Keratinocyte (primary cell): Measurements from ENCODE around the gene PRODH. TPM values are rescaled to one million over a fixed set of nuclear protein-coding genes. Genes with fewer than 3 reads are reported as not detected.

Experiments
- DNase-seq: peaks from one replicate; pipeline ENCODE4 v3.0.0-alpha.2; 2011; ENCODE audit warnings: low read depth, missing footprints, low spot score
- FAIRE-seq: peaks from 2 replicates; lab custom pipeline; 2011; peaks lifted over from hg19 to GRCh38; lab: Jason Lieb, UNC
- H2AFZ ChIP-seq: 2 replicates; pipeline ENCODE4 v1.6.0; 2012; ENCODE audit warnings: low read length, control low read depth, inconsistent platforms; ENCODE audit not compliant: control insufficient read depth
- H3K27ac ChIP-seq: 2 replicates; pipeline ENCODE4 v1.5.1; 2011; ENCODE audit warnings: low read length; ENCODE audit not compliant: control insufficient read depth, insufficient read depth
- H3K27me3 ChIP-seq: 3 replicates; pipeline ENCODE4 v1.6.0; 2011; ENCODE audit warnings: low read length; ENCODE audit not compliant: control insufficient read depth, insufficient read depth; ENCODE audit errors: extremely low read depth
- H3K36me3 ChIP-seq, 2 experiments: 2 replicates in 1 of 2; 3 replicates in 1 of 2; pipeline ENCODE4 v1.5.1; 2011; ENCODE audit warnings: low read length in 2 of 2, mild to moderate bottlenecking in 1 of 2; ENCODE audit not compliant: control insufficient read depth in 2 of 2, insufficient read depth in 2 of 2; ENCODE audit errors: extremely low read depth in 1 of 2
- H3K4me1 ChIP-seq: 3 replicates; pipeline ENCODE4 v1.5.1; 2011; ENCODE audit warnings: low read length; ENCODE audit not compliant: control insufficient read depth, insufficient read depth; ENCODE audit errors: extremely low read depth
- H3K4me2 ChIP-seq: 3 replicates; pipeline ENCODE4 v1.6.0; 2011; ENCODE audit warnings: low read depth, low read length; ENCODE audit not compliant: control insufficient read depth, insufficient read depth; ENCODE audit errors: extremely low read depth
- H3K4me3 ChIP-seq, 3 experiments: fragments of 200-600 bp in 1 of 3; sonication (generic) in 1 of 3; 2 replicates in 2 of 3; 3 replicates in 1 of 3; pipeline ENCODE4 v1.5.1; 2011 to 2016; ENCODE audit warnings: low read length in 3 of 3, mild to moderate bottlenecking in 3 of 3, control low read depth in 2 of 3, inconsistent platforms in 1 of 3, low read depth in 1 of 3, mixed read lengths in 1 of 3, mixed run types in 1 of 3, moderate library complexity in 1 of 3; ENCODE audit not compliant: control insufficient read depth in 2 of 3, insufficient read depth in 2 of 3; ENCODE audit errors: extremely low read depth in 1 of 3
- H3K79me2 ChIP-seq: 2 replicates; pipeline ENCODE4 v1.6.0; 2012; ENCODE audit warnings: low read length; ENCODE audit not compliant: control insufficient read depth, insufficient read depth
- H3K9ac ChIP-seq: 3 replicates; pipeline ENCODE4 v1.6.0; 2011; ENCODE audit warnings: low read length; ENCODE audit not compliant: control insufficient read depth, insufficient read depth; ENCODE audit errors: extremely low read depth
- H3K9me1 ChIP-seq: 3 replicates; pipeline ENCODE4 v1.6.0; 2011; ENCODE audit warnings: low read length; ENCODE audit not compliant: control insufficient read depth, insufficient read depth; ENCODE audit errors: extremely low read depth
- H3K9me3 ChIP-seq: 2 replicates; pipeline ENCODE4 v1.5.1; 2012; ENCODE audit warnings: low read depth, low read length; ENCODE audit not compliant: control insufficient read depth
- H4K20me1 ChIP-seq: 3 replicates; pipeline ENCODE4 v1.6.0; 2011; ENCODE audit warnings: low read length; ENCODE audit not compliant: control insufficient read depth, insufficient read depth; ENCODE audit errors: extremely low read depth
- CTCF ChIP-seq, 3 experiments: IDR thresholded peaks in 1 of 3; conservative IDR thresholded peaks in 1 of 3; optimal IDR thresholded peaks in 1 of 3; 2 replicates in 2 of 3; 3 replicates in 1 of 3; pipeline versions ENCODE3 to v1.5.1; 2011; ENCODE audit warnings: low read length in 3 of 3, mild to moderate bottlenecking in 3 of 3, moderate library complexity in 2 of 3, control low read depth in 1 of 3, inconsistent platforms in 1 of 3; ENCODE audit not compliant: insufficient read depth in 2 of 3; ENCODE audit errors: extremely low read depth in 1 of 3
- EZH2 ChIP-seq: IDR thresholded peaks from one replicate; pipeline ENCODE4 v1.6.1; 2012; ENCODE audit warnings: inconsistent platforms, mild to moderate bottlenecking, low read length, moderate library complexity
- dilution Hi-C: fragments of 300-500 bp; cut with MboI; formaldehyde crosslinking; loops from one replicate; pipeline ENCODE4 v1.7.0; 2020; ENCODE audit warnings: low sequenced_read_pairs; ENCODE audit not compliant: extremely low pct_ligation_motif_present
- polyA plus RNA-seq, 5 experiments: library from polyadenylated mRNA; depleted of rRNA in 3 of 5; stranded (reverse) in 3 of 5; stranded (forward) in 1 of 5; unstranded in 1 of 5; fragments of >200 nt; gene quantifications; 1 replicate in 1 of 5; 2 replicates in 3 of 5; 3 replicates in 1 of 5; pipeline versions ENCODE4 v1.2.1 to v1.2.3, GENCODE V29; 2011 to 2012; ENCODE audit warnings: missing spikeins in 2 of 5, low read depth in 1 of 5, low replicate concordance in 1 of 5

Gene PRODH
- polyA plus RNA-seq, 1 donor (not counting 4 experiments of a cell fraction or from before 2014, with no cell fraction given): 12.3 TPM

GRCh38 chr22:18927573-18927972, 8.5 kb downstream of the PRODH start:
- FAIRE-seq (no peak), DNase-seq (no peak)
- Histone ChIP-seq H3K79me2 (no peaks in the 10 kb centered on the region), H3K9me1 (no peaks in the 10 kb centered on the region), H4K20me1 (no peaks in the 10 kb centered on the region), H3K9me3 (no peaks in the 10 kb centered on the region), H3K36me3 (no peaks in the 10 kb centered on the region), H3K9ac (no peak overlapping the region), H3K27me3 (no peaks in the 10 kb centered on the region), H3K4me2 (no peak overlapping the region), H3K4me1 (no peaks in the 10 kb centered on the region), H2AFZ (no peak overlapping the region), H3K27ac (no peak overlapping the region), H3K4me3 (no peak overlapping the region)
- dilution Hi-C loops: no loop called here
- TF ChIP-seq CTCF (optimal IDR thresholded peaks at IDR 0.05 in 1 of 3, IDR thresholded peaks at IDR 0.05 in 1 of 3, conservative IDR thresholded peaks at IDR 0.05 in 1 of 3; ENCODE audit: extremely low read depth in 1 of 3, insufficient read depth in 2 of 3, low read length in 3 of 3) (no peak), EZH2 (no peak)

GRCh38 chr22:18927020-18927419, 9.1 kb downstream of the PRODH start:
- Histone ChIP-seq H3K36me3 (no peaks in the 10 kb centered on the region), H3K27ac (no peak overlapping the region), H3K27me3 (no peaks in the 10 kb centered on the region), H3K4me1 (no peaks in the 10 kb centered on the region), H4K20me1 (no peaks in the 10 kb centered on the region), H3K79me2 (no peaks in the 10 kb centered on the region), H3K9ac (no peak overlapping the region), H3K4me3 (no peak overlapping the region), H3K4me2 (no peak overlapping the region), H3K9me3 (no peaks in the 10 kb centered on the region), H3K9me1 (no peaks in the 10 kb centered on the region), H2AFZ (no peak overlapping the region)
- dilution Hi-C loops: no loop called here
- TF ChIP-seq EZH2 (no peak), CTCF (optimal IDR thresholded peaks at IDR 0.05 in 1 of 3, IDR thresholded peaks at IDR 0.05 in 1 of 3, conservative IDR thresholded peaks at IDR 0.05 in 1 of 3; ENCODE audit: extremely low read depth in 1 of 3, insufficient read depth in 2 of 3, low read length in 3 of 3) (no peak)
- FAIRE-seq (no peak), DNase-seq (no peak)
